K562 (cell line): ENCODE results near the gene SEL1L. TPM values are rescaled to one million over a fixed set of nuclear protein-coding genes. Genes with fewer than 3 reads are reported as not detected.

Source experiments
- ATAC-seq: fragments of 200-7000 bp; cut with Tn5 transposase; 3 replicates; pipeline ENCODE4 v1.9.1; 2020; ENCODE audit warnings: moderate library complexity
- BruUV-seq: library from RNA; stranded (reverse); fragments of 400-500 nt; replicated peaks from 2 replicates; lab custom pipeline; 2021; lab: Mats Ljungman, UMichigan
- CTCF ChIA-PET: fragments of 300-600 bp; formaldehyde crosslinking; extraction: SDS; loops from one replicate; lab custom pipeline; 2021; ENCODE audit warnings: low intra/inter-chr PET ratio; lab: Yijun Ruan, JAX
- POLR2A ChIA-PET: fragments of 300-600, 350-650 bp; sonication (Branson Sonifier 250); formaldehyde crosslinking; extraction: SDS; loops from one replicate; lab custom pipeline; 2021; ENCODE audit warnings: antibody characterized with exemption, inconsistent platforms; lab: Yijun Ruan, JAX
- DNase-seq, 4 experiments: peaks; one replicate each; pipeline versions ENCODE4 v3.0.0 to v3.0.0-alpha.2; 2011 to 2018; ENCODE audit warnings: low spot score in 3 of 4, mixed read lengths in 3 of 4; ENCODE audit errors: extremely low read depth in 1 of 4
- FAIRE-seq: peaks from 2 replicates; lab custom pipeline; 2011; peaks lifted over from hg19 to GRCh38; lab: Jason Lieb, UNC
- H2AFZ ChIP-seq: 2 replicates; pipeline ENCODE4 v1.6.0; 2011; ENCODE audit warnings: low read depth, low read length, control low read depth, inconsistent platforms
- H3K27ac ChIP-seq: fragments of 200-600 bp; 3 replicates; pipeline ENCODE4 v1.8.0; 2011; ENCODE audit warnings: low read depth, mild to moderate bottlenecking, control low read depth, inconsistent platforms, low read length, moderate library complexity, mixed read lengths; ENCODE audit errors: extremely low read depth
- H3K27me3 ChIP-seq, 2 experiments: fragments of 300-600 bp in 1 of 2; 2 replicates in 1 of 2; 3 replicates in 1 of 2; pipeline versions ENCODE4 v1.6.0 to v1.8.0; 2011; ENCODE audit warnings: inconsistent platforms in 2 of 2, low read length in 2 of 2, mild to moderate bottlenecking in 1 of 2, mixed read lengths in 1 of 2, moderate library complexity in 1 of 2; ENCODE audit not compliant: control insufficient read depth in 2 of 2, insufficient read depth in 2 of 2
- H3K36me3 ChIP-seq: fragments of 300-600 bp; 3 replicates; pipeline ENCODE4 v1.8.0; 2011; ENCODE audit warnings: mild to moderate bottlenecking, low read length, inconsistent platforms; ENCODE audit not compliant: control insufficient read depth, insufficient read depth
- H3K4me1 ChIP-seq, 2 experiments: fragments of 200-600 bp in 1 of 2; replicated peaks in 1 of 2; 2 replicates in 1 of 2; 3 replicates in 1 of 2; pipeline versions ENCODE4 v1.5.1 to v1.8.0; 2011; ENCODE audit warnings: inconsistent platforms in 2 of 2, low read length in 2 of 2, mild to moderate bottlenecking in 1 of 2, mixed read lengths in 1 of 2, moderate library complexity in 1 of 2; ENCODE audit not compliant: control insufficient read depth in 2 of 2, insufficient read depth in 2 of 2
- H3K4me2 ChIP-seq: 2 replicates; pipeline ENCODE4 v1.6.1; 2011; ENCODE audit warnings: low read length, control low read depth, inconsistent platforms, mixed read lengths; ENCODE audit not compliant: insufficient read depth
- H3K4me3 ChIP-seq: fragments of 200-600 bp; sonication (generic), shearing (Covaris generic); 2 replicates; pipeline ENCODE4 v1.5.1; 2016; ENCODE audit warnings: control low read depth, inconsistent platforms
- H3K79me2 ChIP-seq: fragments of 200-600 bp; 3 replicates; pipeline ENCODE4 v1.8.0; 2011; ENCODE audit warnings: low read length, inconsistent platforms; ENCODE audit not compliant: control insufficient read depth, insufficient read depth
- H3K9ac ChIP-seq, 2 experiments: 2 replicates each; pipeline versions ENCODE4 v1.6.0 to v1.6.1; 2011; ENCODE audit warnings: low read depth in 2 of 2, low read length in 2 of 2, control low read depth in 1 of 2, inconsistent platforms in 1 of 2, mild to moderate bottlenecking in 1 of 2, mixed read lengths in 1 of 2; ENCODE audit not compliant: insufficient read depth in 1 of 2
- H3K9me1 ChIP-seq: one replicate; pipeline ENCODE4 v1.6.0; 2011; ENCODE audit warnings: inconsistent platforms, mild to moderate bottlenecking, low read length, moderate library complexity; ENCODE audit not compliant: control insufficient read depth, insufficient read depth
- H3K9me3 ChIP-seq: replicated peaks from 2 replicates; pipeline ENCODE4 v1.5.1; 2011; ENCODE audit warnings: low read depth, low read length, inconsistent platforms; ENCODE audit not compliant: control insufficient read depth, insufficient read depth
- H4K20me1 ChIP-seq: replicated peaks from 2 replicates; pipeline ENCODE4 v1.6.1; 2011; ENCODE audit warnings: low read length, inconsistent platforms, mixed read lengths; ENCODE audit not compliant: control insufficient read depth, insufficient read depth
- BHLHE40 ChIP-seq: IDR thresholded peaks from 2 replicates; pipeline ENCODE4 v1.6.1; 2011; ENCODE audit warnings: low read length, improper control_type of control experiment
- CSDE1 ChIP-seq, 2 experiments: fragments of 450-650 bp; IDR thresholded peaks; 2 replicates each; pipeline ENCODE4 v1.6.1; 2016; ENCODE audit warnings: mild to moderate bottlenecking in 1 of 2
- GABPB2 ChIP-seq: fragments of 250-450 bp; sonication (Bioruptor Pico); conservative IDR thresholded peaks from 2 replicates; pipeline ENCODE4 v1.5.1; 2021; ENCODE audit warnings: mild to moderate bottlenecking
- GTF2F1 ChIP-seq: IDR thresholded peaks from 2 replicates; pipeline ENCODE4 v1.6.1; 2011; ENCODE audit warnings: low read depth, low read length, improper control_type of control experiment
- HDAC6 ChIP-seq: IDR thresholded peaks from 2 replicates; pipeline ENCODE4 v1.6.1; 2012; ENCODE audit warnings: low read depth, mild to moderate bottlenecking, control low read depth, inconsistent platforms, low read length, moderate library complexity
- ILK ChIP-seq: fragments of 450-650 bp; IDR thresholded peaks from 2 replicates; pipeline ENCODE4 v1.6.1; 2016; ENCODE audit warnings: missing genetic modification characterization, low read depth, mild to moderate bottlenecking, missing compliant biosample characterization, moderate library complexity, borderline replicate concordance
- IRF2 ChIP-seq: sonication (generic); formaldehyde crosslinking; IDR thresholded peaks from 2 replicates; pipeline ENCODE4 v1.8.1; 2022; ENCODE audit warnings: mild to moderate bottlenecking, missing genetic modification reagents
- KLF13 ChIP-seq: fragments of 450-650 bp; IDR thresholded peaks from 2 replicates; pipeline ENCODE4 v1.6.1; 2016; ENCODE audit warnings: missing genetic modification characterization, low read depth, mild to moderate bottlenecking, missing compliant biosample characterization, moderate library complexity, borderline replicate concordance
- MXI1 ChIP-seq: IDR thresholded peaks from 2 replicates; pipeline ENCODE4 v1.6.1; 2011; ENCODE audit warnings: low read depth, mild to moderate bottlenecking, improper control_type of control experiment, low read length
- NR2C1 ChIP-seq, 2 experiments: fragments of 450-650 bp; IDR thresholded peaks; 2 replicates each; pipeline ENCODE4 v1.6.1; 2017; ENCODE audit warnings: mild to moderate bottlenecking in 2 of 2, antibody characterized with exemption in 1 of 2, inconsistent platforms in 1 of 2, missing compliant biosample characterization in 1 of 2, missing genetic modification characterization in 1 of 2
- TCFL5 ChIP-seq: fragments of 250-450 bp; sonication (Bioruptor Pico); conservative IDR thresholded peaks from 2 replicates; pipeline ENCODE4 v1.6.1; 2021; ENCODE audit warnings: mild to moderate bottlenecking, moderate library complexity, matching md5 sums
- YBX1 ChIP-seq: fragments of 450-650 bp; IDR thresholded peaks from 2 replicates; pipeline ENCODE4 v1.7.1; 2016; ENCODE audit warnings: mild to moderate bottlenecking
- ZFP1 ChIP-seq: fragments of 450-650 bp; formaldehyde crosslinking; IDR thresholded peaks from 2 replicates; pipeline ENCODE4 v1.4.0; 2020; ENCODE audit warnings: mild to moderate bottlenecking, mixed read lengths
- ZNF507 ChIP-seq: conservative IDR thresholded peaks from 2 replicates; pipeline ENCODE4 v1.6.1; 2017; ENCODE audit warnings: missing genetic modification characterization, missing compliant biosample characterization
- whole genome bisulfite sequencing: fragments of 100-300 bp; shearing (Covaris generic); methylation state at CpG from one replicate; pipeline ENCODE4 v1.1.6; 2016; ENCODE audit warnings: low coverage, mixed read lengths; ENCODE audit not compliant: insufficient coverage; ENCODE audit errors: missing lambda C conversion rate; 5-methylcytosine and 5-hydroxymethylcytosine counted together
- in situ Hi-C: fragments of 300-500 bp; cut with MboI; formaldehyde crosslinking; loops from 4 replicates; pipeline ENCODE4 v1.15.0; 2018; ENCODE audit warnings: inconsistent platforms, mixed read lengths
- intact Hi-C: fragments of 100-400 bp; cut with micrococcal nuclease; formaldehyde crosslinking; loops from 2 replicates; pipeline ENCODE4 v1.14.2; 2022
- polyA plus RNA-seq, 8 experiments: library from polyadenylated mRNA; depleted of rRNA in 4 of 8; stranded (reverse) in 5 of 8; unstranded in 3 of 8; fragments of >200 nt; fragmentation: Nextera tagmentation in 2 of 8; fragmentation: Illumina TruSeq in 1 of 8; extraction: Ambion mirVana in 2 of 8; extraction: Trizol in 1 of 8; gene quantifications; 2 replicates each; pipeline versions ENCODE4 v1.2.1 to v1.2.3, GENCODE V29; 2011 to 2014; ENCODE audit warnings: inconsistent platforms in 1 of 8, missing spikeins in 1 of 8
- total RNA-seq, 7 experiments: library from RNA; depleted of rRNA in 6 of 7; stranded (reverse); fragments of >200 nt in 6 of 7; fragmentation: Illumina TruSeq in 2 of 7; extraction: Trizol in 2 of 7; gene quantifications; 2 replicates each; pipeline versions ENCODE4 v1.2.1 to v1.2.3, GENCODE V29; 2011 to 2021; ENCODE audit warnings: low replicate concordance in 1 of 7
- TF ChIP-seq, protein P1 (sequence below): fragments of 450-650 bp; formaldehyde crosslinking; IDR thresholded peaks from 2 replicates; pipeline ENCODE4 v1.4.0; 2020; ENCODE audit warnings: mild to moderate bottlenecking

The SEL1L gene
- total and polyA plus RNA-seq, 9 of the 15 experiments (the other 6 are each of a cell fraction or from before 2014, with no cell fraction given): 7.7 to 21.1 (median 13.6) TPM

DNA sequence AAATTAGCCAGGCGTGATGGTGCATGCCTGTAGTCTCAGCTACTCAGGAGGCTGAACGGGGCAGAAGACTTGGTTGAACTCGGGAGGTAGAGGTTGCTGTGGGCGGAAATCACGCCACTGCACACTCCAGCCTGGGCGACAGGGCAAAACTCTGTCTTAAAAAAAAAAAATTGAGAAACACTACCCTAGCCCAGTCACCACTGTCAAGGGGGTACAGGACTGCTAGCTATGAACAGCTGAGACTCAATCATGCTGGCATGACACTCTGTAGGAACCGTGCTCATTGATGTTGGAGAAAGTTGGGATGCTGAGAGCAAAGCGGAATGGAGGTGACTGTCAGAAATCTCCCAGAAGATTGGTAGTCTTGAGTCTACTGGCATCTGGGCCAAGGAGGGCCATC, 75.3 kb downstream of the SEL1L start:
- BruUV-seq: no TSS peak
- H4K20me1 ChIP-seq: no peaks in the 10 kb centered on the region
- TF ChIP-seq BHLHE40: no peak
- TF ChIP-seq, protein P1, sequence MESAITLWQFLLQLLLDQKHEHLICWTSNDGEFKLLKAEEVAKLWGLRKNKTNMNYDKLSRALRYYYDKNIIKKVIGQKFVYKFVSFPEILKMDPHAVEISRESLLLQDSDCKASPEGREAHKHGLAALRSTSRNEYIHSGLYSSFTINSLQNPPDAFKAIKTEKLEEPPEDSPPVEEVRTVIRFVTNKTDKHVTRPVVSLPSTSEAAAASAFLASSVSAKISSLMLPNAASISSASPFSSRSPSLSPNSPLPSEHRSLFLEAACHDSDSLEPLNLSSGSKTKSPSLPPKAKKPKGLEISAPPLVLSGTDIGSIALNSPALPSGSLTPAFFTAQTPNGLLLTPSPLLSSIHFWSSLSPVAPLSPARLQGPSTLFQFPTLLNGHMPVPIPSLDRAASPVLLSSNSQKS: no peak
- no peak for TF ChIP-seq GABPB2 (CRISPR knock-in tag)
- no peak for TF ChIP-seq ZFP1 (CRISPR knock-in tag)
- TF ChIP-seq HDAC6: no peak
- no peak for TF ChIP-seq NR2C1 (IDR thresholded peaks at IDR 0.05)
- no peak for TF ChIP-seq NR2C1 (tag; IDR thresholded peaks at IDR 0.05)
- TF ChIP-seq MXI1: no peak
- TF ChIP-seq KLF13 (tag): no peak
- TF ChIP-seq YBX1: no peak
- no peak for TF ChIP-seq TCFL5 (CRISPR knock-in tag)
- no peak for TF ChIP-seq CSDE1 (IDR thresholded peaks at IDR 0.05)
- no peak for TF ChIP-seq ILK (tag)
- no peak for TF ChIP-seq ZNF507 (tag)
- TF ChIP-seq IRF2 (CRISPR knock-in tag): no peak
- no peak for TF ChIP-seq GTF2F1
- no peak overlapping the region for H2AFZ ChIP-seq
- no peak overlapping the region for H3K9ac ChIP-seq
- in situ Hi-C loops (loop anchor here (25.0 kb wide), 1 partner anchor 471 kb away; no protein-coding TSS in a partner anchor), intact Hi-C loops (no loop called here)
- no peaks in the 10 kb centered on the region; a peak in 1 of 5 replicates for H3K4me1 ChIP-seq
- no peaks in the 10 kb centered on the region for H3K27me3 ChIP-seq
- no peaks in the 10 kb centered on the region for H3K79me2 ChIP-seq
- no peak overlapping the region for H3K27ac ChIP-seq
- H3K4me2 ChIP-seq: no peak overlapping the region
- DNase-seq (no peak), FAIRE-seq (no peak), ATAC-seq (no peak)
- WGBS: 89% methylated on average over 7 of the region's 8 CpGs
- POLR2A ChIA-PET: interaction anchor here (0.5 kb wide), 1 partner anchor 11 kb away, joined by 4 read pairs; no protein-coding TSS in a partner anchor
- CTCF ChIA-PET: no interaction called here
- H3K4me3 ChIP-seq: no peak overlapping the region
- H3K36me3 ChIP-seq: no peaks in the 10 kb centered on the region
- no peaks in the 10 kb centered on the region for H3K9me1 ChIP-seq
- no peaks in the 10 kb centered on the region for H3K9me3 ChIP-seq
